ENCODE measurements around the gene OSBP2.

DNA sequence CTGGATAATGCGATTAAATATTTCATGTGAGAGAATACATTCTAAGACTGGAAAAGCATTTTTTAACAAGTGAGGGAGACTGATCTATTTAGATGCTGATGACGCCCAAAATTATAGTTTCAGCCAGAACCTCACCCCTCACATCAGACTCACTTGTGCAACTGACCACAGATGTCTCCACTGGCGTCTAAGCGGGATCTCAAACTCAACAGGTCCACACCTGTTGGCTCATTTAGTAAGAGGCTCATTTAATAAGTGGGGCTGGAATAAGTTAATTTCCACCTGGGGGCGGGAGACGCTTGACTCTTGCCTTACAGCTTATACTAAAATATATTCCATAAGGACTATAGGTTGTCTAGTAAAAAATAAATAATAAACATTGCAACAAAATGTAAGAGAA, 226.4 kb downstream of the OSBP2 start:
- TF ChIP-seq MAX (IDR thresholded peaks at IDR 0.05) (no peak), CTCF (IDR thresholded peaks at IDR 0.05) (no peak), RAD21 (conservative IDR thresholded peaks at IDR 0.05 in 1 of 2, IDR thresholded peaks at IDR 0.05 in 1 of 2) (no peak), CHD2 (IDR thresholded peaks at IDR 0.05; ENCODE audit: low read length, partially characterized antibody) (no peak), JUNB (IDR thresholded peaks at IDR 0.05) (no peak), RCOR1 (IDR thresholded peaks at IDR 0.05; ENCODE audit: low read depth, low read length) (no peak)

Data from A549 (cell line).